Measurements from ENCODE around the gene GPATCH2.

GPATCH2 gene

DNA sequence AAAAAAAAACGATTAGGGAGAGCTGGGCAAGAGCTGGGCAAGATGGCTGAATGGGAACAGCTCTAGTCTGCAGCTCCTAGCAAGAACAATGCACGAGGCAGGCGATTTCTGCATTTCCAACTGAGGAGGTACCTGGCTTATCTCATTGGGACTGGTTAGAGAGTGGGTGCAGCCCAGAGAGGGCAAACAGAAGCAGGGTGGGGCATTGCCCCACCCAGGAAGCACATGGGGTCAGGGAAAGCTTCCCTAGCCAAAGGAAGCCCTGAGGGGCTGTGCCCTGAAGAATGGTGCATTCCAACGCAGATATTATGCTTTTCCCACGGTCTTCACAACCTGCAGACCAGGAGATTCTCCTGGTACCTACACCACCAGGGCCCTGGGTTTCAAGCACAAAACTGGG is 251.6 kb downstream of the GPATCH2 start:
- no peak overlapping the region for H3K4me3 Mint-ChIP-seq
- DNase-seq (ENCODE audit: low spot score in 2 of 2), result no peak
- peaks cover 2% of the 10 kb centered on the region for H3K27me3 Mint-ChIP-seq
- H3K4me1 Mint-ChIP-seq, result no peaks in the 10 kb centered on the region
- H3K27ac Mint-ChIP-seq, result no peak overlapping the region
- H3K36me3 Mint-ChIP-seq, result peaks cover 2% of the 10 kb centered on the region
- no peak for ATAC-seq (ENCODE audit: low read depth)
- peaks cover 14% of the 10 kb centered on the region for H3K9me3 Mint-ChIP-seq
